GM19099 (cell line): Measurements from ENCODE around the gene GAB4.

ENCODE experiments used
- POLR2A ChIP-seq: IDR thresholded peaks from 3 replicates; pipeline ENCODE4 v1.6.1; 2011; ENCODE audit warnings: low read depth; ENCODE audit not compliant: insufficient read length; ENCODE audit errors: extremely low read depth

Gene GAB4

GRCh38 chr22:17007852-17008731 lies at the start of gene GAB4:
GAB4 (minus strand) TSS chr22:17008222; CDS start chr22:17008114, 108 bp downstream.
- no peak for TF ChIP-seq POLR2A

GRCh38 chr22:17056807-17057206 lies 48.8 kb upstream of the GAB4 start:
- no peak for TF ChIP-seq POLR2A

- TF ChIP-seq POLR2A: no peak
These were observed 48.0 kb upstream of the GAB4 start for GRCh38 chr22:17056058-17056457.

- no peak for TF ChIP-seq POLR2A
These were observed 39.6 kb upstream of the GAB4 start for GRCh38 chr22:17047656-17048055.

GRCh38 chr22:17046566-17047348 lies 38.7 kb upstream of the GAB4 start:
- TF ChIP-seq POLR2A: no peak

GRCh38 chr22:17043521-17043920 lies 35.5 kb upstream of the GAB4 start:
- TF ChIP-seq POLR2A: no peak

- no peak for TF ChIP-seq POLR2A
These were observed 27.2 kb upstream of the GAB4 start for GRCh38 chr22:17035246-17035645.

GRCh38 chr22:17013396-17014100 lies 5.5 kb upstream of the GAB4 start:
- TF ChIP-seq POLR2A: no peak

GRCh38 chr22:17012267-17012666 lies 4.2 kb upstream of the GAB4 start:
- no peak for TF ChIP-seq POLR2A

- no peak for TF ChIP-seq POLR2A
These were observed 1.7 kb upstream of the GAB4 start for GRCh38 chr22:17009640-17010291.

- TF ChIP-seq POLR2A: no peak
These were observed 765 bp downstream of the GAB4 start for GRCh38 chr22:17007257-17007656.

- no peak for TF ChIP-seq POLR2A
These were observed 18.1 kb downstream of the GAB4 start for GRCh38 chr22:16989915-16990314.

GRCh38 chr22:16988257-16988656 lies 19.8 kb downstream of the GAB4 start:
- no peak for TF ChIP-seq POLR2A

GRCh38 chr22:16987822-16988221 lies 20.2 kb downstream of the GAB4 start:
- TF ChIP-seq POLR2A: no peak
